GM06990 (cell line): ENCODE measurements around the gene FOXN3.

Source experiments
- DNase-seq: peaks from one replicate; pipeline ENCODE4 v3.0.0-alpha.2; 2011; ENCODE audit not compliant: insufficient read length; ENCODE audit errors: extremely low read depth
- H3K27me3 ChIP-seq: replicated peaks from 2 replicates; pipeline ENCODE4 v1.6.0; 2011; ENCODE audit warnings: low read length; ENCODE audit not compliant: control insufficient read depth, insufficient read depth
- H3K36me3 ChIP-seq: 2 replicates; pipeline ENCODE4 v1.5.1; 2011; ENCODE audit warnings: low read length; ENCODE audit not compliant: control insufficient read depth, insufficient read depth
- H3K4me3 ChIP-seq: replicated peaks from 2 replicates; pipeline ENCODE4 v1.5.1; 2011; ENCODE audit warnings: low read depth, mild to moderate bottlenecking, control low read depth, low read length
- CTCF ChIP-seq: IDR thresholded peaks from 2 replicates; pipeline ENCODE4 v1.5.1; 2011; ENCODE audit warnings: low read length, control low read depth, mild to moderate bottlenecking, inconsistent platforms; ENCODE audit not compliant: insufficient read depth, poor library complexity, severe bottlenecking

Gene FOXN3

GRCh38 chr14:89384636-89385035 is 32.4 kb downstream of the FOXN3 start:
- Histone ChIP-seq H3K27me3 (no peaks in the 10 kb centered on the region), H3K4me3 (no peak overlapping the region), H3K36me3 (peaks cover 2% of the 10 kb centered on the region)
- DNase-seq = no peak
- TF ChIP-seq CTCF = no peak

GRCh38 chr14:89384023-89384422 is 33.0 kb downstream of the FOXN3 start:
- TF ChIP-seq CTCF = no peak
- peak; percentile 82 for DNase-seq
- Histone ChIP-seq H3K4me3 (no peak overlapping the region), H3K36me3 (peaks cover 2% of the 10 kb centered on the region), H3K27me3 (no peaks in the 10 kb centered on the region)

GRCh38 chr14:89382901-89383845 is 33.9 kb downstream of the FOXN3 start:
- no peak for DNase-seq
- H3K27me3 ChIP-seq = no peaks in the 10 kb centered on the region
- no peak overlapping the region for H3K4me3 ChIP-seq
- H3K36me3 ChIP-seq = peaks cover 2% of the 10 kb centered on the region
- TF ChIP-seq CTCF = no peak

GRCh38 chr14:89382487-89382886 is 34.5 kb downstream of the FOXN3 start:
- Histone ChIP-seq H3K27me3 (no peaks in the 10 kb centered on the region), H3K36me3 (peaks cover 2% of the 10 kb centered on the region), H3K4me3 (no peak overlapping the region)
- no peak for TF ChIP-seq CTCF
- no peak for DNase-seq

GRCh38 chr14:89379891-89380820 is 36.9 kb downstream of the FOXN3 start:
- no peak for TF ChIP-seq CTCF

More at GRCh38 chr14:89379891-89380820, 36.9 kb downstream of the FOXN3 start:
- H3K4me3 ChIP-seq = no peak overlapping the region
- no peak for DNase-seq
- peaks cover 2% of the 10 kb centered on the region for H3K36me3 ChIP-seq
- H3K27me3 ChIP-seq = no peaks in the 10 kb centered on the region
